ENCODE data around the gene FBXO42. TPM values are rescaled to one million over a fixed set of nuclear protein-coding genes. Genes with fewer than 3 reads are reported as not detected.
A peak's percentile ranks its signal among the peaks of the same experiment; 100 is the strongest.
"Not testable (repeated sequence)": the region's sequence is repeated elsewhere in the genome, so short reads cannot be mapped to it uniquely, and the experiment has no call there.

The FBXO42 gene
- total RNA-seq, 4 donors from 2014 or later, result 24.3 to 41.9 (median 31.9) TPM

GRCh38 chr1:16226129-16226489 is 126.2 kb downstream of the FBXO42 start:
- peak overlapping the region in 1 of 3 donors; percentile 32 for H3K4me3 ChIP-seq (replicated peaks in 1 of 3)
- no peaks in the 10 kb centered on the region for H3K27me3 ChIP-seq
- no peaks in the 10 kb centered on the region for H3K9me3 ChIP-seq
- TF ChIP-seq CTCF (IDR thresholded peaks at IDR 0.05), result no peak
- TF ChIP-seq POLR2A (IDR thresholded peaks at IDR 0.05), result no peak
- WGBS, 2 donors, result 81 to 93% methylated on average over 7 of the region's 7 CpGs
- peak overlapping the region; percentile 60 to 87 (median 64) for H3K27ac ChIP-seq
- peaks cover 9 to 16% of the 10 kb centered on the region in 2 donors for H3K4me1 ChIP-seq
- H3K36me3 ChIP-seq, result no peaks in the 10 kb centered on the region
- DNase-seq, result no peak
- intact Hi-C loops (cut with DNase I), result no loop called here

- no peak for DNase-seq
- Histone ChIP-seq H3K27me3 (no peaks in the 10 kb centered on the region), H3K4me3 (replicated peaks in 1 of 3) (no peak overlapping the region), H3K9me3 (no peaks in the 10 kb centered on the region), H3K27ac (no peak overlapping the region), H3K4me1 (peaks cover 9 to 16% of the 10 kb centered on the region in 2 donors), H3K36me3 (no peaks in the 10 kb centered on the region)
- intact Hi-C loops (cut with DNase I), result no loop called here
- TF ChIP-seq POLR2A (IDR thresholded peaks at IDR 0.05) (no peak), CTCF (IDR thresholded peaks at IDR 0.05) (no peak)
- 63 to 73% methylated on average over 3 of the region's 3 CpGs for WGBS, 2 donors
Measured at GRCh38 chr1:16224472-16224871, 127.8 kb downstream of the FBXO42 start.

- H3K27ac ChIP-seq; DNase-seq; intact Hi-C loops (cut with DNase I); H3K27me3 ChIP-seq; H3K9me3 ChIP-seq; H3K36me3 ChIP-seq; H3K4me3 ChIP-seq (replicated peaks in 1 of 3): not testable (repeated sequence)
- peaks cover 9 to 12% of the 10 kb centered on the region in 2 donors for H3K4me1 ChIP-seq
- 95 to 96% methylated on average over 14 of the region's 14 CpGs for WGBS, 2 donors
Measured at GRCh38 chr1:16222716-16223115, 129.6 kb downstream of the FBXO42 start.

GRCh38 chr1:16221499-16221898 is 130.8 kb downstream of the FBXO42 start:
- no peaks in the 10 kb centered on the region for H3K27me3 ChIP-seq
- no peak overlapping the region for H3K4me3 ChIP-seq (replicated peaks in 1 of 3)
- H3K9me3 ChIP-seq, result no peaks in the 10 kb centered on the region
- no peaks in the 10 kb centered on the region for H3K36me3 ChIP-seq
- no peak for DNase-seq
- H3K4me1 ChIP-seq, result peaks cover 0 to 12% of the 10 kb centered on the region in 2 donors
- 96 to 98% methylated on average over 1 of the region's 1 CpG for WGBS, 2 donors
- TF ChIP-seq CTCF (IDR thresholded peaks at IDR 0.05) (no peak), POLR2A (IDR thresholded peaks at IDR 0.05) (no peak)
- no peak overlapping the region for H3K27ac ChIP-seq
- intact Hi-C loops (cut with DNase I), result no loop called here

GRCh38 chr1:16219968-16220500 is 132.2 kb downstream of the FBXO42 start:
- Histone ChIP-seq H3K27me3 (no peaks in the 10 kb centered on the region), H3K9me3 (no peaks in the 10 kb centered on the region), H3K4me3 (replicated peaks in 1 of 3) (no peak overlapping the region), H3K4me1 (peaks cover 0 to 15% of the 10 kb centered on the region in 2 donors), H3K27ac (no peak overlapping the region), H3K36me3 (no peaks in the 10 kb centered on the region)
- 97 to 98% methylated on average over 3 to 4 of the region's 4 CpGs for WGBS, 2 donors
- TF ChIP-seq CTCF (IDR thresholded peaks at IDR 0.05) (no peak), POLR2A (IDR thresholded peaks at IDR 0.05) (no peak)
- intact Hi-C loops (cut with DNase I), result no loop called here
- DNase-seq, result no peak

- no peak for DNase-seq
- Histone ChIP-seq H3K36me3 (no peaks in the 10 kb centered on the region), H3K27me3 (no peaks in the 10 kb centered on the region), H3K4me3 (replicated peaks in 1 of 3) (no peak overlapping the region), H3K27ac (no peak overlapping the region), H3K9me3 (no peaks in the 10 kb centered on the region), H3K4me1 (peaks cover 0 to 15% of the 10 kb centered on the region in 2 donors)
- intact Hi-C loops (cut with DNase I), result no loop called here
- TF ChIP-seq CTCF (IDR thresholded peaks at IDR 0.05) (no peak), POLR2A (IDR thresholded peaks at IDR 0.05) (no peak)
- 96 to 98% methylated on average over 6 of the region's 6 CpGs for WGBS, 2 donors
Measured at GRCh38 chr1:16218674-16219071, 133.6 kb downstream of the FBXO42 start.
